CD4-positive, alpha-beta T cell treated with Interferon gamma for 1 hour (primary cell): ENCODE data around the gene MPRIP.
"Not testable (repeated sequence)": the region's sequence is repeated elsewhere in the genome, so short reads cannot be mapped to it uniquely, and the experiment has no call there.

Source experiments
- DNase-seq: peaks from one replicate; pipeline ENCODE4 v3.0.0-alpha.2; 2020

Gene MPRIP

DNA sequence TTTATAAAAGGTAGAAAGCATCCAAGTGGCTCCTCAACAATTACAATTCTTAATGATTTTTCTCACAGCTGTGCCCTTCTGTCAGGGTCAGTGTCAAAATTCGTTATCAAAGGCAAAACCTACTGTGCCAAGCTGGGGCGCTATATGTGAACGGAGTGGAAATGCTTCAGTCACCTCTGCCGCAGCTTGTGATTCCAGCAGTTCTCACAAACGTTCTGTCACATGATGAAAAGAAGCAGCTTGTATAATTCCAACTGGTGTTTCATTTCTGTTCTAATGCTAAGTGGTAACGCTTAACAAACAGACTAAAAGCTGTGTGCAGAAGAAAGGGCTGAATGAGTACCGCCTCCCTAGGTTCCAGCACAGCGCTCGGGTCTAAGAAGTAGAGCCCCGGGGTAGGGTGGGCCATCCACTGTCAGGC lies 149.7 kb downstream of the MPRIP start:
- no peak for DNase-seq

- DNase-seq: not testable (repeated sequence)
These were observed 153.2 kb downstream of the MPRIP start for GRCh38 chr17:17195466-17195865.

GRCh38 chr17:17196776-17197175 lies 154.5 kb downstream of the MPRIP start:
- DNase-seq: no peak

GRCh38 chr17:17198281-17198680 lies 156.0 kb downstream of the MPRIP start:
- no peak for DNase-seq

- DNase-seq: no peak
These were observed 158.1 kb downstream of the MPRIP start for GRCh38 chr17:17200311-17200710.

GRCh38 chr17:17200831-17201230 lies 158.6 kb downstream of the MPRIP start:
- no peak for DNase-seq

DNA sequence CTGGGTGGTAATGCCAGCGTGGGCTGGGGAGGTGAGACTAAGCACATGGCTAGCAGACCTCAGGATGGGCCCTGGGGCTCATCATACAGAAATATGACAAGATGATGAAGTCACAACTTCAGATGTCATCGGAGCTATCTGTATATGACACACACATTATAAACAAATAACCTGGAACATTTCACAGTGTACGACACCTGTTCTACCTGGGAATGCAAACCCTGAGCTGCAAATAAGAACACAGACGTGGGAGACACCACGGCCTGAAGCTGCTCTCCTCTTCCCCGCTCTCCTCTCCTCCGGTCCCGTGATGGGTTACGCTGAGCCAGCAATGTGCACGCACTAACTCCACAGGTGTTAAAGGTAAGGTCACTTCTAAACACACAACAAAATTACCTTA lies 159.0 kb downstream of the MPRIP start:
- DNase-seq: no peak

- DNase-seq: no peak
These were observed 159.7 kb downstream of the MPRIP start for GRCh38 chr17:17201907-17202306.

GRCh38 chr17:17203173-17203730 lies 161.0 kb downstream of the MPRIP start:
- no peak for DNase-seq

GRCh38 chr17:17204041-17204591 lies 161.9 kb downstream of the MPRIP start:
- DNase-seq: peak; percentile 8

- no peak for DNase-seq
These were observed 162.5 kb downstream of the MPRIP start for GRCh38 chr17:17204635-17205231.

DNA sequence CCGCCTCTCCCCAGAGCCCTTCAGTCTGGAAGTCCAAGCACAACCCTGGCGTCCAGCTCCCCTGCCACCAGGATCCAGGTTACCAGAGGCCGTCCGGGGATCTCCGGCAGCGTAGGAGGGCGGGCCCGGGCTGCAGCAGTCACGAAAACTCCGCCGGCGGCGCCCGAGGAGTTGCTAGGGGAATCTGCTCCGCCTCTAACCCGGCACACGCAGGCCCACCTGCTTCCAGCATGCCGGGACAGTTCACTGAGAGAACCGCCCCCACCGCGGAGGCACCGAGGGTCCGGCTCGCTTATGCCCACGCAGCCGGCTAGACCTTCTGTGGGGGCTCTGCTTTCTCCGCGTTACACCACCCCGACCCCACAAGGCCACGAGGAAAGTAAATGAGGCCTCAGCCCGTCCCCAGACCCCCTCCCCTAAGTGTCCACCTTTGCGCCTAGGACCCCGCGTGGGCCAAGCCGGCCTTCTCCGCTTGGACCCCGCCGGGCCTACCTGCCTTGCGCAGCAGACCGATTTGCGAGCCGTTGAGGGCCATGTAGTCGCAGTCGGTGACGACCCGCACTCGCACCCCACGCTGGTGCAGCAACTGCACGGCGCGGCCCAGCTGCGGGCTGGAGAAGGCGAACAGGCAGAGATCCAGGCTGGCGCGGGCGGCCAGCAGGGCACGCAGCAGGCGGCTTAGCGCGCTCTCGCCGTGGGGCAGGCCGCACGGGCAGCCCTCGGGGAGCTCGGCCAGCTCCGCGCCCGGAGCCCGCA lies 163.3 kb downstream of the MPRIP start:
- DNase-seq: peak; percentile 48

- DNase-seq: peak; percentile 94
These were observed 164.1 kb downstream of the MPRIP start, which contains the start of gene PLD6 for GRCh38 chr17:17206124-17206912. Gene PLD6 (minus strand): TSS chr17:17206333. CDS start chr17:17206286, 47 bp downstream.

GRCh38 chr17:17206913-17207335 lies 164.7 kb downstream of the MPRIP start:
- no peak for DNase-seq

DNA sequence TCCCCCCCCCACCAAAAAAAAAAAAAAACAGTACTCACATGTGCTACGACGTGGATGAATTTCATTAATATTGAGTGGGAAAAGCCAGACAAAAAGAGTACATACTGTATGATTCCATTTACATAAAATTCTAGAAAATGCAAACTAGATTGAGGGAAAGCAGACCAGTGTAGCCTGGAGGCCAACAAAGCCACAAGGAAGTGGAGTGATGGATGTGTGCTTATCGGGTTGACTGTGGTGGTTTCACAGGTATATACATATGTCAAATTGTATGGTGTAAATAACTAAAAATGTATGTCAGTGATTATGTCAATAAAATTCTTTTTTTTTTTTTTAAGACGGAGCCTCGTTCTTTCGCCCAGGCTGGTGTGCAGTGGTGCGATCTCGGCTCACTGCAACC lies 165.7 kb downstream of the MPRIP start:
- DNase-seq: no peak

- no peak for DNase-seq
These were observed 171.5 kb downstream of the MPRIP start for GRCh38 chr17:17213775-17214174.

DNA sequence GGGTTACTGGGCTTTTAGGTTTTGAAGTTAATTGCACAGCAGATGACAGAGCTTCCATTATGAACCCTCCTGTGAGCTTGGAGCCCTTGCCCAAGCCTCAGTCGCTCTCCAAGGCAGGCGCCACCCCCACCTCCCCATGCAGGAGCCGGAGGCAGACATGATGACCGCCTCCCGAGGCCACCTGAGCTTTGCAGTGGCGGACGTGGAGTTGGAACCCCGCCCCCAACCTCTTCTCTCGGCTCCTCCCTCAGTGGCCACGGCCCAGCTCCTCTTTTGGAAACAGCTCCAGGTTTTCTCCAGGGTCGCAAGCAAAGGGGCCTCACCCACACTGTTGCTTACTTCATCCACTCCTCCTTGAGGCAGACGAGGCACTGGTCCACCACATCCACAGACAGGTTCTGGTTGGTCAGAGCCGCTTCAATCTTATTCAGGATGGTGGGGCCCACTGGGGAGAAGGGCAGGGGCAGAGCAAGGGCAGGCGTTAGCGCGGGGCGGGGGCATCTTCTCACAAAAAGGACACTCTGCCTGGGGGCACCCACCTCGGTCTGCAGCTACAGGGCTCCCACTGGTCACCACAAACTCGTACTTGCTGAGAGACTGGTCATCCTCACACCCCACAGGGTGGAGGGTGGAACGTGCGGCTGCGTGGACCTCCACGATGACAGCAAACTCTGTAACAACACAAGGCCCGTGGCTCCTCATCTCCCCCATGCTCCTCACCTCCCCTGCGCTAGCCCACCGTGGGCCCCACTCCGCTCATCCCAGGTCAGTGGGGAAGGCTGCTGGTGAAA lies 172.6 kb downstream of the MPRIP start:
- DNase-seq: no peak

- DNase-seq: no peak
These were observed 173.3 kb downstream of the MPRIP start for GRCh38 chr17:17215575-17215974.

- no peak for DNase-seq
These were observed 174.0 kb downstream of the MPRIP start for GRCh38 chr17:17216236-17216635.

- no peak for DNase-seq
These were observed 174.5 kb downstream of the MPRIP start for GRCh38 chr17:17216776-17217175.

DNA sequence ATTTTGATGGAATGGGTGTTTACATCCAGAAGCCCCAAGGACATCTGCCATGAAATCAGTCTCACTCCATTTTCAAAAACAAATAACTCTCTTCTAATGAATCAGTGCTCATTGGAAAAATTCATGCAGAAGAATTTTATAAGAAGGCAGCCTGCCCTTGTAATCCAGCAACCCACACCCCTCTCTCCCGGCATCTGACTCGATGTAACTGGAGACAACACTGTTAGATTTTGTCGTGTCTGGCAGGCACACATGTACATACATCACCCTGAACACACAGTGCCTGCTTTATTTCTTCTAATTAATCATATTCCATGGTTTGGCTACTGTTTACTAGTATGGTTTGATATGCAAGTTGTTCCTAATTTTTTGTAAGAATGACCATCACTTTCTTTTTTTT lies 175.7 kb downstream of the MPRIP start:
- no peak for DNase-seq

- no peak for DNase-seq
These were observed 178.3 kb downstream of the MPRIP start for GRCh38 chr17:17220529-17220928.
